ENCODE results near the gene MRPL17. TPM values are rescaled to one million over a fixed set of nuclear protein-coding genes. Genes with fewer than 3 reads are reported as not detected.

MRPL17 gene
- polyA plus RNA-seq, 1 donor from 2014 or later = 28.3 TPM

DNA sequence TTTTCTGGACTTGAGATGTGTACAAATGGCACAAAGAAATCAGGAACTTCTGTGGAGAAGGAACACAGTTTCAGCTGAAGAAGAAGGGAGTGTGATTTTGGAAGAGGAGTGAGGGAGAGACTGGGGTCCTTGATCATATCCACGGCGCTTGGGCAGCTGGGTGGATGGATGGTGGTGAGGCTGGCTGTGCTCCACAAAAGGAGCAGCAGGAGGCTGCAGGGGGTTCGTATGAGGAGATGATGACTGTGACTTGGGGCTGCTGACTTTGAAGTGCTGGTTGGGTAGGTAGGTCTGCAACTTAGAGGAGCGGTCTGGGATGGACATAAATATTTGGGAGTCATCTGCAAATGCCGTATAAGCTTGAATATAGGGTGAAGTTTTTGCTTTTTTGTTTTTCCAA lies 26.2 kb downstream of the MRPL17 start:
- Histone ChIP-seq H4K20me1 (ENCODE audit: insufficient read depth) (no peaks in the 10 kb centered on the region), H3K36me3 (ENCODE audit: insufficient read depth, low read length) (no peaks in the 10 kb centered on the region), H3K27ac (ENCODE audit: low read length) (peak overlapping the region; percentile 91), H3K79me2 (replicated peaks; ENCODE audit: insufficient read depth, low read length) (peaks cover 44% of the 10 kb centered on the region), H3K9ac (ENCODE audit: low read length) (peak overlapping the region; percentile 92), H3F3A (ENCODE audit: insufficient read depth, low read length, poor library complexity, severe bottlenecking) (no peaks in the 10 kb centered on the region), H3K9me3 (ENCODE audit: low read length) (no peaks in the 10 kb centered on the region), H2AFZ (ENCODE audit: low read depth, low read length) (peak overlapping the region; percentile 94), H3K9me2 (ENCODE audit: insufficient read depth, low read length) (no peaks in the 10 kb centered on the region), H3K4me2 (ENCODE audit: low read length) (peak overlapping the region; percentile 68), H3K4me3 (ENCODE audit: low read length) (peak overlapping the region; percentile 66), H3K27me3 (ENCODE audit: insufficient read depth, low read depth, low read length) (no peaks in the 10 kb centered on the region)
- TF ChIP-seq, protein P1, sequence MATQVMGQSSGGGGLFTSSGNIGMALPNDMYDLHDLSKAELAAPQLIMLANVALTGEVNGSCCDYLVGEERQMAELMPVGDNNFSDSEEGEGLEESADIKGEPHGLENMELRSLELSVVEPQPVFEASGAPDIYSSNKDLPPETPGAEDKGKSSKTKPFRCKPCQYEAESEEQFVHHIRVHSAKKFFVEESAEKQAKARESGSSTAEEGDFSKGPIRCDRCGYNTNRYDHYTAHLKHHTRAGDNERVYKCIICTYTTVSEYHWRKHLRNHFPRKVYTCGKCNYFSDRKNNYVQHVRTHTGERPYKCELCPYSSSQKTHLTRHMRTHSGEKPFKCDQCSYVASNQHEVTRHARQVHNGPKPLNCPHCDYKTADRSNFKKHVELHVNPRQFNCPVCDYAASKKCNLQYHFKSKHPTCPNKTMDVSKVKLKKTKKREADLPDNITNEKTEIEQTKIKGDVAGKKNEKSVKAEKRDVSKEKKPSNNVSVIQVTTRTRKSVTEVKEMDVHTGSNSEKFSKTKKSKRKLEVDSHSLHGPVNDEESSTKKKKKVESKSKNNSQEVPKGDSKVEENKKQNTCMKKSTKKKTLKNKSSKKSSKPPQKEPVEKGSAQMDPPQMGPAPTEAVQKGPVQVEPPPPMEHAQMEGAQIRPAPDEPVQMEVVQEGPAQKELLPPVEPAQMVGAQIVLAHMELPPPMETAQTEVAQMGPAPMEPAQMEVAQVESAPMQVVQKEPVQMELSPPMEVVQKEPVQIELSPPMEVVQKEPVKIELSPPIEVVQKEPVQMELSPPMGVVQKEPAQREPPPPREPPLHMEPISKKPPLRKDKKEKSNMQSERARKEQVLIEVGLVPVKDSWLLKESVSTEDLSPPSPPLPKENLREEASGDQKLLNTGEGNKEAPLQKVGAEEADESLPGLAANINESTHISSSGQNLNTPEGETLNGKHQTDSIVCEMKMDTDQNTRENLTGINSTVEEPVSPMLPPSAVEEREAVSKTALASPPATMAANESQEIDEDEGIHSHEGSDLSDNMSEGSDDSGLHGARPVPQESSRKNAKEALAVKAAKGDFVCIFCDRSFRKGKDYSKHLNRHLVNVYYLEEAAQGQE (IDR thresholded peaks at IDR 0.05; ENCODE audit: borderline replicate concordance) = no peak
- TF ChIP-seq SMC3 (conservative IDR thresholded peaks at IDR 0.05; ENCODE audit: poor library complexity) (no peak), POLR2AphosphoS5 (IDR thresholded peaks at IDR 0.05) (no peak), MXI1 (conservative IDR thresholded peaks at IDR 0.05; ENCODE audit: poor library complexity, severe bottlenecking) (no peak), EP300 (conservative IDR thresholded peaks at IDR 0.05; ENCODE audit: poor library complexity, severe bottlenecking) (no peak)

DNA sequence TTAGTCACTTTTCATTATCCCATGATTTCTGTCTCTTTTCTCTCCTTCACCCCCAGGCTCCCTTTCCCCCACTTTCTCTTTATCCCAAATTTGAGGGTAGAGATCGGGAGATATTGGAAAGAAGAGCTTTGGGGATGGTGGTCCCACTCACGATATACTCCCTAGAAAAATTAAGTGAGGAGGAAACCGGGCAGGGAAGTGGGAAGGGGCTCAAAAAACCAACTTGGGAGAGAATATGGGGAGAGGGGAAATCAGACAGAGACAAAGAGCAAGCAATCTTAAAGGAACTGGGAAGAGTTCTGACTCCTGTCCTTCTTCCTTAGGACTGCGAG lies 26.6 kb downstream of the MRPL17 start:
- Histone ChIP-seq H3K9me3 (ENCODE audit: low read length) (no peaks in the 10 kb centered on the region), H2AFZ (ENCODE audit: low read depth, low read length) (peak overlapping the region; percentile 94), H3F3A (ENCODE audit: insufficient read depth, low read length, poor library complexity, severe bottlenecking) (no peaks in the 10 kb centered on the region), H3K79me2 (replicated peaks; ENCODE audit: insufficient read depth, low read length) (peaks cover 48% of the 10 kb centered on the region), H3K36me3 (ENCODE audit: insufficient read depth, low read length) (no peaks in the 10 kb centered on the region), H3K27me3 (ENCODE audit: insufficient read depth, low read depth, low read length) (no peaks in the 10 kb centered on the region), H3K9ac (ENCODE audit: low read length) (peak overlapping the region; percentile 92), H4K20me1 (ENCODE audit: insufficient read depth) (no peaks in the 10 kb centered on the region), H3K27ac (ENCODE audit: low read length) (peak overlapping the region; percentile 91), H3K4me2 (ENCODE audit: low read length) (peak overlapping the region; percentile 68), H3K4me3 (ENCODE audit: low read length) (peak overlapping the region; percentile 66), H3K9me2 (ENCODE audit: insufficient read depth, low read length) (no peaks in the 10 kb centered on the region)
- no peak for TF ChIP-seq EP300 (conservative IDR thresholded peaks at IDR 0.05; ENCODE audit: poor library complexity, severe bottlenecking)

DNA sequence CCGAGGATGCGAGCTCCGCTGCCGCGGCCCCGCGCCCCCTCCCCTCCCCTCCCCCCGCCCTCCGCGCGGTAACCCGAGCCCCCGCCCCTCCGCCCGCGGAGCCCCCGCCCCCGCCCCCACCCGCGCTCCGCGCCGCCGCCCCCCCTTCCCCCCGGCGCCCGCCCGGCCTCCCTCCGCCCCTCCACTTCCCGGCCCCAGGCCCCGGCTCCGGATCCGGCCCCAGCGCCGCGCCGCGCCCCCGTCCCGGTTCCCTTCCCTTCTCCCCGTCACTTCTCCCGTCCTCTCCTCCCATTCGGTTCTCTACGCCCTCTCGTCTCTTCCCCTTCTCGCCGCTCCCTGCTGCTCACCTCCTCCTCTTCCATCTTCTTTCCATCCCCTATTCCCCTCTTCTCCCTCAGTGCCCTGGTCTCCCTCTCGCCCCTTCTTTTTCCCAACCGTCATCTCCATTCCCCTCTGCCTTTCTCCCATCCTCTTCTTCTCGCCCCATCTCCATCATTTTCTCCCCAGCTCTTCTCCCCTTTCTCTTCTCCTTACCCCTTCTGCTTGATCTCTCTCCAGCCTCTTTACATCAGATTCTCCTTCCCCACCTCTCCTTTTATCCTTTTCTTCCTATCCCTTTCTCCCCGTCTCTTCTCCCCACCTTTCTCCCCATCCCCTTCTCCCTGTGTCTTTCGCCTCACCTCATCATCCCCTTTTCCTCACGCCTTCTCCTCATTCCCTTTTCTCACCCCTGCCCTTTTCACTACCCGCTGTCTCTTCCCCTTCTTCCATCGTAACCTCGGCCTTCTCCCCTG lies 27.2 kb downstream of the MRPL17 start, which contains the start of gene DCHS1:
TSS of gene DCHS1 (minus strand) at position 20 of the 794 bp plus-strand sequence. CDS start 14,196 bp downstream, outside the sequence.
- Histone ChIP-seq H3K36me3 (ENCODE audit: insufficient read depth, low read length) (no peaks in the 10 kb centered on the region), H3K9me2 (ENCODE audit: insufficient read depth, low read length) (no peaks in the 10 kb centered on the region), H3K4me2 (ENCODE audit: low read length) (peak within 1 kb of the TSS; percentile 68), H3K4me3 (ENCODE audit: low read length) (peak within 1 kb of the TSS; percentile 84), H3K9me3 (ENCODE audit: low read length) (no peaks in the 10 kb centered on the region), H4K20me1 (ENCODE audit: insufficient read depth) (no peaks in the 10 kb centered on the region), H2AFZ (ENCODE audit: low read depth, low read length) (peak within 1 kb of the TSS; percentile 94), H3K27me3 (ENCODE audit: insufficient read depth, low read depth, low read length) (no peaks in the 10 kb centered on the region), H3K9ac (ENCODE audit: low read length) (peak within 1 kb of the TSS; percentile 97), H3K27ac (ENCODE audit: low read length) (peak within 1 kb of the TSS; percentile 93), H3F3A (ENCODE audit: insufficient read depth, low read length, poor library complexity, severe bottlenecking) (no peaks in the 10 kb centered on the region), H3K79me2 (replicated peaks; ENCODE audit: insufficient read depth, low read length) (peaks cover 53% of the 10 kb centered on the region)
- TF ChIP-seq MXI1 (conservative IDR thresholded peaks at IDR 0.05; ENCODE audit: poor library complexity, severe bottlenecking) (no peak), RAD21 (conservative IDR thresholded peaks at IDR 0.05) (no peak), EZH2 (IDR thresholded peaks at IDR 0.05; ENCODE audit: borderline replicate concordance, insufficient read depth, low read length, poor library complexity, severe bottlenecking) (no peak), TAF1 (IDR thresholded peaks at IDR 0.05; ENCODE audit: low read depth) (peak; percentile 76), SMC3 (conservative IDR thresholded peaks at IDR 0.05; ENCODE audit: poor library complexity) (no peak), POLR2AphosphoS5 (IDR thresholded peaks at IDR 0.05) (peak; percentile 66), EP300 (conservative IDR thresholded peaks at IDR 0.05; ENCODE audit: poor library complexity, severe bottlenecking) (no peak)
- TF ChIP-seq, protein P2, sequence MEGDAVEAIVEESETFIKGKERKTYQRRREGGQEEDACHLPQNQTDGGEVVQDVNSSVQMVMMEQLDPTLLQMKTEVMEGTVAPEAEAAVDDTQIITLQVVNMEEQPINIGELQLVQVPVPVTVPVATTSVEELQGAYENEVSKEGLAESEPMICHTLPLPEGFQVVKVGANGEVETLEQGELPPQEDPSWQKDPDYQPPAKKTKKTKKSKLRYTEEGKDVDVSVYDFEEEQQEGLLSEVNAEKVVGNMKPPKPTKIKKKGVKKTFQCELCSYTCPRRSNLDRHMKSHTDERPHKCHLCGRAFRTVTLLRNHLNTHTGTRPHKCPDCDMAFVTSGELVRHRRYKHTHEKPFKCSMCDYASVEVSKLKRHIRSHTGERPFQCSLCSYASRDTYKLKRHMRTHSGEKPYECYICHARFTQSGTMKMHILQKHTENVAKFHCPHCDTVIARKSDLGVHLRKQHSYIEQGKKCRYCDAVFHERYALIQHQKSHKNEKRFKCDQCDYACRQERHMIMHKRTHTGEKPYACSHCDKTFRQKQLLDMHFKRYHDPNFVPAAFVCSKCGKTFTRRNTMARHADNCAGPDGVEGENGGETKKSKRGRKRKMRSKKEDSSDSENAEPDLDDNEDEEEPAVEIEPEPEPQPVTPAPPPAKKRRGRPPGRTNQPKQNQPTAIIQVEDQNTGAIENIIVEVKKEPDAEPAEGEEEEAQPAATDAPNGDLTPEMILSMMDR (IDR thresholded peaks at IDR 0.05; ENCODE audit: poor library complexity, severe bottlenecking) = no peak
- TF ChIP-seq, protein P1 (IDR thresholded peaks at IDR 0.05; ENCODE audit: borderline replicate concordance) = peak; percentile 88
